ENCODE data around the gene ZNF827. TPM values are rescaled to one million over a fixed set of nuclear protein-coding genes. Genes with fewer than 3 reads are reported as not detected.

ZNF827 gene
- total and polyA plus RNA-seq, 2 of the 8 experiments (the other 6 are each of a cell fraction or from before 2014, with no cell fraction given) = 25.3 to 26.2 TPM

- TF ChIP-seq CHD7 (IDR thresholded peaks at IDR 0.05; ENCODE audit: insufficient replicate concordance, low read length) = no peak
- no peak for TF ChIP-seq RXRA (IDR thresholded peaks at IDR 0.05; ENCODE audit: insufficient read depth, low read depth, low read length)
- no peak for TF ChIP-seq RFX5 (IDR thresholded peaks at IDR 0.05; ENCODE audit: borderline replicate concordance, low read depth, low read length)
- no peak for TF ChIP-seq SIRT6 (IDR thresholded peaks at IDR 0.05; ENCODE audit: low read length)
- no peak for TF ChIP-seq TEAD4 (IDR thresholded peaks at IDR 0.05; ENCODE audit: low read depth, low read length)
- no peak for TF ChIP-seq JUN (IDR thresholded peaks at IDR 0.05; ENCODE audit: low read depth, low read length)
Measured at GRCh38 chr4:145740806-145741205, 197.8 kb downstream of the ZNF827 start (continued).

All from H1 (cell line).